Esophagus muscularis mucosa (tissue), 4 donors: ENCODE results near the gene SH3RF3.

Source experiments
- CTCF ChIP-seq, 3 experiments: fragments of 200-600 bp in 2 of 3; fragments of 450-650 bp in 1 of 3; sonication (generic) in 2 of 3; IDR thresholded peaks; one replicate each; pipeline ENCODE4 v1.5.1; 2017 to 2019; ENCODE audit warnings: antibody characterized with exemption in 3 of 3, mild to moderate bottlenecking in 2 of 3, moderate library complexity in 1 of 3
- EP300 ChIP-seq: sonication (generic); formaldehyde crosslinking; IDR thresholded peaks from one replicate; pipeline ENCODE4 v1.6.1; 2017; ENCODE audit warnings: antibody characterized with exemption
- POLR2A ChIP-seq: fragments of 450-650 bp; IDR thresholded peaks from one replicate; pipeline ENCODE4 v1.6.1; 2017; ENCODE audit warnings: antibody characterized with exemption, moderate library complexity, mild to moderate bottlenecking, low read depth

- TF ChIP-seq POLR2A: no peak
- no peak for TF ChIP-seq CTCF (IDR thresholded peaks at IDR 0.05)
- TF ChIP-seq EP300: no peak
These were observed 370.6 kb downstream of the SH3RF3 start for GRCh38 chr2:109499566-109499965.
